HG02642 (cell line): ENCODE measurements around the gene LDB2.

Source experiments
- ATAC-seq: cut with Tn5 transposase; IDR thresholded peaks from one replicate; pipeline ENCODE4 v1.9.1; 2021; ENCODE audit warnings: mild to moderate bottlenecking; ENCODE audit not compliant: unreplicated experiment, poor library complexity

LDB2 gene

GRCh38 chr4:16609170-16609758 is 289.2 kb downstream of the LDB2 start:
- no peak for ATAC-seq

DNA sequence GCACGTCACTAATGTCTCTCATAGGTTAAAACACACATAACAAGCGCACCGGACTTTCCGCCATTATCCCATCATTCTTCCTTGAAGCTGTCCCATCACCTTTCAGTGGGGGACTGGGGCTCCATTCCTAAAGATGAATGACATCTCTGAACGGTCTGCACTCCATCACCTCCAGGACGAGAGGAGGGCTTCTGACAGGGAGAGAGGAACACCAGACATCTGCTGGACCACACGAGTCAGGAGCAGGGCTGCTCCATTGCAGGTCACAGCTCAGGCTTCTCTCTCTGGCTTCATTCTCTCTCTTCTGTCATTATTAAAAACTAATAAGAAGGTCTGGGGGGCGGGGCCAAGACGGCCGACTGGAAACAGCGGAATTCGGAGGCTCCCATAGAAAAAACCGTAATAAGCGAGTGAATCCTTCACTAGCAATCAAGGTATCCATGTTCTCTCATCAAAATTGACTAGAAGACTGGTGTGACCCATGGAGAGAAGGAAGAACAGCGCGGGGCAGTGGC is 289.8 kb downstream of the LDB2 start:
- ATAC-seq = no peak

DNA sequence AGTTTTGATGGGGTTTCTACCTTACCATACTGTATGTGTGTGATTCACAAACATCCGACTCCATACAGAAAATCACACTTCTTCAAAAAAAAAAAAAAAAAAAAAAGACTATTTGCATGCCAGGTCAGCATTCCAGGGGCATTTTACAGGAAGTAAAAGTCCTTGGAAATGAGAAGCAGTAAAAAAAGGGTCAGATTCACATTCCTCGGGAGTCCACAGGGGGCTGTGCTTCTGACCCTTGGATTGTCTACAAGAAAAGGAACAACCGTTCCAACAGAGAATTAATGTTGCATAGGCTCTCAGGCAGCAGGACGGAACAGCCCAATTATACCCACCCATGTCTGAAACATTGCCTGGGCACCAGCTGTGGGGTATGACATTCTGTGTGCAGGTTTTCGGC is 290.3 kb downstream of the LDB2 start:
- ATAC-seq = no peak

DNA sequence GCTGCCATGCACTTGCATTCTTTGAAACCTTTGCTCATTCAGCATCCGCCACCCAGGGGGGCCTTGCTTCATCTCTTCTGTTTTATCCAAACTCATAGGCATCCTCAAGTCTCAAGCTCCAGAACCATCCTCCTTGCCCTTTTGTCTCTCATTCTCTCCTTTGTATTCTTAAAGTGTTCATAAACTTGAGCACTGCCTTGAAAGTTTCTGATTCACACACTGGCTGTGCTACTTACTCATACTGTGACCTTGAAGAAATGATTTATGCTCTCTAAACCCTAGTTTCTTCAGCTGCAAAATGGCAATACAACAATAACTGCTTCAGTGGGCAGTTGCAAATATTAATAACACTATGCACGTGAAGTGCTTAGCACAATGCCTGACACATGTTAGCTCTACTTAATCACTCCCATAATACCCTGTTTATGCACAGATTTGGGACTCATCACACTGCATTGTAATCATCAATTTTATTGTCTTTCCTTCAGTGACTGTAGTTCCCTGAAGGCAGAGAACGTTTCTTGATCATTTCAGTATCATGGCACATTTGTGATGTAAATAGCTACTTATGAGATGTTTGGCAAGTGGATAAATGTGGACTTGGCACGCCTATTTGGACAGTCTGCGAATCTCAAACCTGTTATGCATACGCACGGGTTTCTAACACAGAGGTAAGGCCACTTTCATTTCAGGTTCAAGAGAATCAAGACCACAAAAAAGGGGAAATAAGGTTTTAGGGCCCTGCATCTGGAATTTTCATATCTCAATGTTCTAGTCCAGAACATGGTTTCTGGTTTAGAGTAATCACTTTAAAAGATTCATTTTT is 291.0 kb downstream of the LDB2 start:
- no peak for ATAC-seq

GRCh38 chr4:16606691-16607090 is 291.8 kb downstream of the LDB2 start:
- ATAC-seq = no peak

- no peak for ATAC-seq
These were observed 295.3 kb downstream of the LDB2 start for GRCh38 chr4:16603178-16603577.

DNA sequence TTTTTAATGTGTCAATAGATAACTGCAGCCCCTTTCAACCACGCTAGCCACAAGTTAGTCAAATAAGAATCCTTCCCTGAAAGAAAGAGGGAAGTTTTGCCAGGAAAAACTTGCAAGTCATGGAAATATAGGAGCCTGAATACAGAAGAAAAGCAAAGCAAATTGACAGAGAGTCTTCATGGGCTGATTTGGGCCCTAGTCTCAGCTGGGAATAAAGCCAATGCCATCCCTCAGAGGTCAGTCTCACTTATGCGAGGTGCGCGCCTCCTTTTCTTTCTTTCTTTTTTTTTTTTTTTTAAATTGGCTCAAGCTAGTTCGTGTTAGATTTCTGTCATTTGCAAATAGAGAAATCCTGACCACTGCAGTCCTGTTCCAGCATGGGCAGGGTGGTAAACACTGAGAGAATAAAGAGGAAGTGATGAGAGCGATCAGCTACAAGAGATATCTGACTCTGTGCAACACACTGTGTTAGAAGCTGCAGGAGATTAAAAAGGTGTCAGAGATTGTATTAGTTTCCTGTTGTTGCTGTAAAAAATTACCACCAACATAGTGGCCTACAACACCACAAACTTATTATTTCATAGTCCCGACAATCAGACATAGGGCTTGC is 299.7 kb downstream of the LDB2 start:
- no peak for ATAC-seq

DNA sequence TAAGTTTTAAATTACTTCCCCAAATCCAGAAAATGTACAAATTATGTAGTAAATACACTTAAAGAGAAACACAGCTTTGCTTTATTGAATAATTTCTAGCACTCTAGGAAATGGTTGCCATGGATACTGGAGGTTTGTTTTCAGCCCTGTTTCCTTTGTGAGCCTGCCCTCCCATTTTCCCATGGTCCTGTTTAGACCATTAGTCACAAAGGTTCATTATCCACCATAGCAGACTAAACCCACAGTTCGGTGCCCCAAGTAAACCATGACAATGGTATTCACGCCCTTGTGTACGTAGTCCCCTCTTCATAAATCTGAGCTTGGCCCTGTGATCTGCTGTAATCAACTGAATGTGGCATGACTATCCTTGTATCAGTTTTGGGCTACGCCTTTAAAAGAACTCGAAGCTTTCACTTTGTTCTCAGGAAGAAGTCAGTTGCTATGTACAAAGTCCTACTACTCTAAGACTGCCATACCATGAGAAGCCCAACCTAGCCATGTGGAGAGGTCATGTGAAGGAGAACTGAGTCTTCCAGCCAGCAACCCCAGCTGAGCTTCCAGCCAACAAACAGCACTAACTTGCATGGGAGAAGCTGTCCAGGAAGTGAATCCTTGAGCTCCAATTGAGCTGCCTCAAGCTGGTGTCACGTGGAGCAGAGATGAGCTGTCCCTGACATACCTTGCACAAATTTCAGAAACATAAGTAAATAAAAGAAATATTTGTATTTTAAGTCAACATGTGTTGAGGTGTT is 300.4 kb downstream of the LDB2 start:
- no peak for ATAC-seq

- no peak for ATAC-seq
These were observed 301.0 kb downstream of the LDB2 start for GRCh38 chr4:16597443-16597842.

- ATAC-seq = no peak
These were observed 302.2 kb downstream of the LDB2 start for GRCh38 chr4:16596267-16596666.

DNA sequence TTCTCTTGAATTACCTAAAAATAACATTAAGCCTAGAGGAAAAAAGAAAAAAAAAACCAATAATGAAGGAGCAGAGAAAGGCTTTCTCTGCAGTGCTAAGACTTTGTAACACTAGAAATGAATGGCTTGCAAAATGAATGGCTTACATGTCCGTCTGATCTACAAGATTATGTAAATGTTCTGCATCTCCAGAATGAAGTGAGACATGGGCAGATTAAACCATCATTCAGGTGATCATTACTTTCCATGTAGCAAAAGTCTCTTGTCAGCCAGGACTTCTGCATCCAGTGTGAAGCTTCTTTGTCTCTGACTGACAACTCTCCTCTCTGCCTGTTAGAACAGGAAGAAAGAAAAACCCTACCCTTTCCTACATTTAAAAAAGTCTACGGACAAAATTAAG is 304.3 kb downstream of the LDB2 start:
- no peak for ATAC-seq

DNA sequence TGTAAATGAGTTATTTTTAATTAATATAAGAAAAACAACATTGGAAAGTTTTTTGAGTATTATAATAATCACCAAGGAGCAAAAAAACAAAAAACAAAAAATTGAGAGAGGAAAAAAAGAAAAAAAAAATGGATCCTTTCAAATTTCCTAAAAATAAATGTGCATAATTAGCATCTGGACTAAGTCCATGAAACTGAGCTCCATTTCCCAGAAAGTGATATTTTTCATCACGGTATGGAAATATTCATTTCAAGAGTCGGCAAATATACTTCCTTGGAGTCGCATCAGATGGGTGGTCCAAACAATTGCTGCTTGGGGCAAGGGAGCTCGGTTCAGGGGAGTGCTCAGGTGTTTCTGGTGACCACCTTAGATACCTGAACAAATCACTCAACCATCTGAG is 305.1 kb downstream of the LDB2 start:
- ATAC-seq = no peak

- no peak for ATAC-seq
These were observed 307.1 kb downstream of the LDB2 start for GRCh38 chr4:16591272-16591826.

DNA sequence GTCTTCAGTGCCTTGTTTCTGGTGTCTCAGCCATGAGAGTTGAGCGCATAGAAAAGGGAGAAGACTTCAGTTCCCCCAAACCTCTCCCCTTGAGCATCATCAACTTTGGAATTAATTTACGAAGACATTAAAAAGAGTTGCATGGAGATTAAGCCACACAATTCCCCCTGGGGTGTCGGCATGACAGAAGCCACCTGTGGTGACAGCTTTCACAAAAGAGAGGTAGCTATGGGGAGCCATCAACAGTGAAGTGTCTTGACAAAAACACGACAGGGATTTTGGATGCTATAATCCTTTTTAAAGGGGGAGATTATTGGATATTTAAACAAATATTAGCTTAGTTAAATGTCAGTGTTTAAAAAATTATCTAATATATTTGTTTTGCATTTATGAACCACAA is 307.6 kb downstream of the LDB2 start:
- ATAC-seq = no peak

- ATAC-seq = no peak
These were observed 309.8 kb downstream of the LDB2 start for GRCh38 chr4:16588651-16589050.

DNA sequence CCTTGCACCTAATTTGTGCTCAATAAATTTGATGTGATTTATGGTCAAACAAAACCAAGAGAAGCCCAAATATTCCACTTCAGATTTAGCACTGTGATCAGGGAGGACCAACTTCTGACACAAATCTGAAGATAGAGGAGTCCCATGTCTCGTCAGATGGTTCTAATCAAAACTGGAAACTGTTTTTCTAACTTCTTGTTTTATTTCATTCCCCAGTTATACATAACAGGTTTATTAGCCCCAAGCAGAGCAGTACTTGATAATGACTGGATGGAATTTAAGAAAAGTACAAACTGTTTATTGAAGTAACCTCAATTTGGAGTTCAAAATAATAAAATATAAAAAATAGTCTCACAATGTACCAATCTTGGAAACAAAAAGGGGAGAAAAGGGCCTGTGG is 310.3 kb downstream of the LDB2 start:
- ATAC-seq = no peak

- ATAC-seq = no peak
These were observed 313.4 kb downstream of the LDB2 start for GRCh38 chr4:16585053-16585452.

DNA sequence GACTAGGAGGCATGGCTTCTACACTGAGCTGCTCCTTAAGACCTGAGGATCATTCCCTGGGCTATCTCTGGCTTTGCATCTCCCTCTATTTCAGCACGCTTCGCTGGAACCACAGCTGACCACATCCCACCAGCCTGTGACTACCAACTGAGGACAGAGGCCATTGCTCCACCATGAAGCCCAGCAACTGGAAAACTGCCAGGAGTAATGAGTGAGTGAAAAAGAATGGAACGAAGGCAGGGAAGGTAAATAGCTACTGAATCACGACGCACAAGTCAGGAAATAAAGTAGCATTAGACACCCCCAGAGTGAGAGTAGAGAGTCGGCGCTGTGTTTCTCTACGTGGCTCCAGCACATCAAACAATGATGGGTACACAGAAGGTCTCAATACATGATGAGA is 314.7 kb downstream of the LDB2 start:
- no peak for ATAC-seq

GRCh38 chr4:16582526-16582925 is 315.9 kb downstream of the LDB2 start:
- no peak for ATAC-seq

GRCh38 chr4:16582036-16582435 is 316.4 kb downstream of the LDB2 start:
- no peak for ATAC-seq
